Glutamatergic neuron (in vitro differentiated cells): Measurements from ENCODE around the gene KRT6B. TPM values are rescaled to one million over a fixed set of nuclear protein-coding genes. Genes with fewer than 3 reads are reported as not detected.

Experiments used
- DNase-seq: peaks from one replicate; pipeline ENCODE4 v3.0.0; 2022
- H3K27ac Mint-ChIP-seq: one replicate; pipeline ENCODE4 v1.8.0; 2020; ENCODE audit warnings: mild to moderate bottlenecking, mixed read lengths, inconsistent platforms; ENCODE audit not compliant: unreplicated experiment
- H3K27me3 Mint-ChIP-seq: one replicate; pipeline ENCODE4 v1.8.0; 2020; ENCODE audit warnings: mild to moderate bottlenecking, moderate library complexity, mixed read lengths, inconsistent platforms; ENCODE audit not compliant: unreplicated experiment
- H3K36me3 Mint-ChIP-seq: one replicate; pipeline ENCODE4 v1.8.0; 2020; ENCODE audit warnings: mild to moderate bottlenecking, mixed read lengths, inconsistent platforms; ENCODE audit not compliant: unreplicated experiment
- H3K4me1 Mint-ChIP-seq: one replicate; pipeline ENCODE4 v1.8.0; 2020; ENCODE audit warnings: mild to moderate bottlenecking, low read depth, mixed read lengths, inconsistent platforms; ENCODE audit not compliant: unreplicated experiment
- H3K4me3 Mint-ChIP-seq: one replicate; pipeline ENCODE4 v1.8.0; 2020; ENCODE audit warnings: mild to moderate bottlenecking, mixed read lengths, inconsistent platforms; ENCODE audit not compliant: unreplicated experiment
- H3K9me3 Mint-ChIP-seq: one replicate; pipeline ENCODE4 v1.8.0; 2020; ENCODE audit warnings: mild to moderate bottlenecking, moderate library complexity, mixed read lengths, inconsistent platforms; ENCODE audit not compliant: unreplicated experiment
- CTCF ChIP-seq: fragments of 200-600 bp; sonication (generic); IDR thresholded peaks from one replicate; pipeline ENCODE4 v1.5.0; 2021; ENCODE audit not compliant: partially characterized antibody, unreplicated experiment
- total RNA-seq: library from RNA; stranded (reverse); fragmentation: NEBNext Ultra II Directional; extraction: Animal tissue kit (Norgen Biotek cat#: 25700); gene quantifications from one replicate; pipeline ENCODE4 v1.2.1, GENCODE V29; 2021; ENCODE audit not compliant: unreplicated experiment

The KRT6B gene
- total RNA-seq, 1 donor from 2014 or later: not detected

- Mint-ChIP-seq H3K36me3 (no peaks in the 10 kb centered on the region), H3K4me3 (no peak overlapping the region), H3K27me3 (peaks cover 2% of the 10 kb centered on the region), H3K4me1 (peaks cover 5% of the 10 kb centered on the region), H3K9me3 (peaks cover 5% of the 10 kb centered on the region), H3K27ac (no peak overlapping the region)
- no peak for DNase-seq
- no peak for TF ChIP-seq CTCF
Measured at GRCh38 chr12:52402377-52402776, 49.6 kb downstream of the KRT6B start.

- Mint-ChIP-seq H3K27me3 (peaks cover 2% of the 10 kb centered on the region), H3K4me3 (no peak overlapping the region), H3K27ac (no peak overlapping the region), H3K4me1 (peaks cover 5% of the 10 kb centered on the region), H3K9me3 (peaks cover 4% of the 10 kb centered on the region), H3K36me3 (no peaks in the 10 kb centered on the region)
- no peak for TF ChIP-seq CTCF
- DNase-seq: no peak
Measured at GRCh38 chr12:52401926-52402325, 50.0 kb downstream of the KRT6B start.

GRCh38 chr12:52401526-52401925 is 50.4 kb downstream of the KRT6B start:
- peaks cover 5% of the 10 kb centered on the region for H3K4me1 Mint-ChIP-seq
- H3K27me3 Mint-ChIP-seq: peaks cover 2% of the 10 kb centered on the region
- H3K36me3 Mint-ChIP-seq: no peaks in the 10 kb centered on the region
- peaks cover 4% of the 10 kb centered on the region for H3K9me3 Mint-ChIP-seq
- no peak for DNase-seq
- no peak overlapping the region for H3K4me3 Mint-ChIP-seq
- H3K27ac Mint-ChIP-seq: no peak overlapping the region
- no peak for TF ChIP-seq CTCF

- no peak for TF ChIP-seq CTCF
- DNase-seq: no peak
- H3K27ac Mint-ChIP-seq: no peak overlapping the region
- peaks cover 2% of the 10 kb centered on the region for H3K27me3 Mint-ChIP-seq
- H3K4me3 Mint-ChIP-seq: no peak overlapping the region
- H3K9me3 Mint-ChIP-seq: peaks cover 5% of the 10 kb centered on the region
- H3K36me3 Mint-ChIP-seq: no peaks in the 10 kb centered on the region
- peaks cover 5% of the 10 kb centered on the region for H3K4me1 Mint-ChIP-seq
Measured at GRCh38 chr12:52400906-52401305, 51.0 kb downstream of the KRT6B start.

GRCh38 chr12:52399756-52400155 is 52.2 kb downstream of the KRT6B start:
- Mint-ChIP-seq H3K9me3 (peaks cover 7% of the 10 kb centered on the region), H3K4me1 (peaks cover 5% of the 10 kb centered on the region), H3K27me3 (no peaks in the 10 kb centered on the region), H3K4me3 (no peak overlapping the region), H3K27ac (no peak overlapping the region), H3K36me3 (no peaks in the 10 kb centered on the region)
- DNase-seq: no peak
- TF ChIP-seq CTCF: no peak
